GM08714 (cell line): ENCODE measurements around the gene JPH3.

Experiments used
- H3K4me3 ChIP-seq: fragments of 200-500 bp; sonication (Bioruptor generic); 2 replicates; pipeline ENCODE4 v1.5.1; 2014; ENCODE audit warnings: mild to moderate bottlenecking, low read length, inconsistent platforms
- ZNF274 ChIP-seq: IDR thresholded peaks from 2 replicates; pipeline ENCODE4 v1.6.1; 2012; ENCODE audit warnings: mild to moderate bottlenecking, low read depth, low read length

Gene JPH3

DNA sequence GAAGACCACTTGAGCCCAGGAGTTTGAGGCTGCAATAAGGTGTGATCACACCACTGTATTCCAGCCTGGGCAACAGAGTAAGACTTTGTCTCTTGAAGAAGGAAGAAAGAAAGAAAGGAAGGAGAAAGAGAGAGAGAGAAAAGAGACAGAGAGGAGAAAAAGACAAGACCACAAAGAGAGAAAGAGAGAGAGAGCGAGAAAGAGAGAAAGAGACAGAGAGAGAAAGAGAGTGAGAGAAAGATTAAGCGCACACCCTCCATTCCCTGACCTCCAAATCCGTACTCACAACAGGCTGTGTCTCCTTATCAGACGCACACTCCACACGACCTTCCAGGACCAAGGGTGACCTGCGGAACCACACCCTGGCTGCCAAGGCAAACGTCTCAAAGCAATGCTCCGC, 143.9 kb downstream of the JPH3 start:
- no peak for TF ChIP-seq ZNF274
- H3K4me3 ChIP-seq: no peak overlapping the region
